Epithelial cell of proximal tubule (primary cell): Measurements from ENCODE around the gene LRRK1. TPM values are rescaled to one million over a fixed set of nuclear protein-coding genes. Genes with fewer than 3 reads are reported as not detected.

Experiments used
- DNase-seq: peaks from one replicate; pipeline ENCODE4 v3.0.0-alpha.2; 2011; ENCODE audit warnings: low read depth
- H3K4me3 ChIP-seq: 2 replicates; pipeline ENCODE4 v1.5.1; 2011; ENCODE audit warnings: low read depth, mild to moderate bottlenecking, low read length
- total RNA-seq: library from RNA; depleted of rRNA; stranded (reverse); fragments of >200 nt; gene quantifications from 2 replicates; pipeline ENCODE4 v1.2.3, GENCODE V29; 2015
- TF ChIP-seq, protein P1 (sequence below): conservative IDR thresholded peaks from 2 replicates; pipeline ENCODE4 v1.5.1; 2012; ENCODE audit warnings: low read depth, mild to moderate bottlenecking, low read length

The LRRK1 gene
- total RNA-seq, 1 donor from 2014 or later = 8.1 TPM

DNA sequence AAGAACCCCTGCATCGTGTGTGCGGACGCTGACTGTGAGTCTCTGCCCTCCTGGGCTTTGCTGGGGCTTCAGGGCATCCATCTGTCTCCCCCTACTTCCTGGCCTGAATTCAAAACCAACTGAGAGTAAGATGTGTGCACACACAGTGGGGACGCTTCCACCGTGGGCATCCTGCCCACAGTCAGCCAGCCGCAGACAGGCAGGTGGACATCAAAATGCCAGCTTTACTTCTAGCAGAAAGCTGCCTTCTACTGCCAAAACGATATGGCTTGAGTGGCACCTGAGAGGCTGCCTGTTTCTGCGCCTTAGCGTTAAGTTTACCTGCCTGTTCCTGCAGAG, 21.0 kb upstream of the LRRK1 start:
- DNase-seq = no peak
- TF ChIP-seq, protein P1, sequence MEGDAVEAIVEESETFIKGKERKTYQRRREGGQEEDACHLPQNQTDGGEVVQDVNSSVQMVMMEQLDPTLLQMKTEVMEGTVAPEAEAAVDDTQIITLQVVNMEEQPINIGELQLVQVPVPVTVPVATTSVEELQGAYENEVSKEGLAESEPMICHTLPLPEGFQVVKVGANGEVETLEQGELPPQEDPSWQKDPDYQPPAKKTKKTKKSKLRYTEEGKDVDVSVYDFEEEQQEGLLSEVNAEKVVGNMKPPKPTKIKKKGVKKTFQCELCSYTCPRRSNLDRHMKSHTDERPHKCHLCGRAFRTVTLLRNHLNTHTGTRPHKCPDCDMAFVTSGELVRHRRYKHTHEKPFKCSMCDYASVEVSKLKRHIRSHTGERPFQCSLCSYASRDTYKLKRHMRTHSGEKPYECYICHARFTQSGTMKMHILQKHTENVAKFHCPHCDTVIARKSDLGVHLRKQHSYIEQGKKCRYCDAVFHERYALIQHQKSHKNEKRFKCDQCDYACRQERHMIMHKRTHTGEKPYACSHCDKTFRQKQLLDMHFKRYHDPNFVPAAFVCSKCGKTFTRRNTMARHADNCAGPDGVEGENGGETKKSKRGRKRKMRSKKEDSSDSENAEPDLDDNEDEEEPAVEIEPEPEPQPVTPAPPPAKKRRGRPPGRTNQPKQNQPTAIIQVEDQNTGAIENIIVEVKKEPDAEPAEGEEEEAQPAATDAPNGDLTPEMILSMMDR = no peak
- H3K4me3 ChIP-seq = no peak overlapping the region

DNA sequence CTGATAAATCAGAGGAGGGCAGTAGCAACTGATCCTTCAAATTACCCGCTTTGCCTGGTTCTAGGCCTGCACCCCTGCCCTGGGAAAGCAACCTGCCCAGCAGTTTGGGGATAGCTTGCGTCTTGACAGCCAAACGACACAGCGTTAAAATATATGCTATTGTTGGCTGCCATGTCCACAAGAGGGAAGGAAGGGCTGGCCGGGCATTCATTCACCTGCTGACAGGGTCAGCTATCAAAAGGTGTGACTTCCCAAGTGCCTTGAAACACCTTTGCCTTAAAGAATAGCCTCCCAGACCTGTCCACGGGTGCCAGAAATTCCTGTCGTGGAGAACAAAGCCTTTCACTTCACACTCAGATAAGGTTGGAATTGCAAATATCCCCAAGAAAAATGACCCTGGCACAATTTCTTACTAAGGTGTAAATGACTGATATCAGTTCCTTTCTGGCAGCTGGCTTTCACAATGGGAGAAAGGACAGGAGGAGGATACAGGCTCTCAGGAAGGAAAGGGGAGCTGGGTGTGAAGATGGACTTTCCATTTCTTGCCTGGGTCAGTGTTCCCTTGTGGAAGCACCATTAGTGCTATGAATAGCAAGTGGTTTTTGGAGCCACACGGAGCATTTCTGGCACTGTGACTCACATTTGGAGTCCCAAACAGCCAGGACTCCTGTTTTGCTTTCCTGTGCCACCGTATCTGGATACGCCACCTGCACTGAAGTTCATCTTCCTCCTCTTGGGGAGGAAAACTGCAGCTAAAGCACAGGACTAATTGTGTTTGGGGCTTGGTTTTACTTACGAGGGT, 20.3 kb upstream of the LRRK1 start:
- no peak for DNase-seq
- TF ChIP-seq, protein P1 = no peak
- H3K4me3 ChIP-seq = no peak overlapping the region

GRCh38 chr15:100899601-100900000, 19.6 kb upstream of the LRRK1 start:
- no peak overlapping the region for H3K4me3 ChIP-seq
- DNase-seq = no peak
- TF ChIP-seq, protein P1 = no peak

DNA sequence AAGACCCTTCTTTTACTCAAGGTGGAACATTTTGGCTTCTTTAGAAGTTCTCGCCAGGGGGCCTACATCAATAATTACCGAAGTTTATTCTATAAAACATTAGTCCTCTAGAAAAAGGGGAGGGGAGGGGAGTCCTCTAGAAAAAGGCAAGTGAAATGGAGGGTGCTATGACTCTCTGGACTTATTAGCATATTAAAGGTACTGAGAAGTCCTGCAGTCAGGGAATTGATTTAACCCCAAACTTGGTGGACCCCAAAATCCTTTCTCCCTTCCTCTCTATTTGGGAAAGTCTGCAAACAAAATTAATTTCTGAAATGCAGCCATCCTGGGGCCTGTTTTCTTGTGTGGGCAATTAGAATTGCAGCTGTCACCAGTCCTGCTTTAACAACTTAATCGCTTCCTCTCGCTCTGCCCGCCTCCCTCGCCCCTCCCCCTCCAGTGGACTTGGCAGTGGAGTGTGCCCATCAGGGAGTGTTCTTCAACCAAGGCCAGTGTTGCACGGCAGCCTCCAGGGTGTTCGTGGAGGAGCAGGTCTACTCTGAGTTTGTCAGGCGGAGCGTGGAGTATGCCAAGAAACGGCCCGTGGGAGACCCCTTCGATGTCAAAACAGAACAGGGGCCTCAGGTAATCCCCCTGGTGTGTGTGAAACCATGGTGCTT, 18.9 kb upstream of the LRRK1 start:
- no peak for DNase-seq
- H3K4me3 ChIP-seq = no peak overlapping the region
- TF ChIP-seq, protein P1 = no peak

DNA sequence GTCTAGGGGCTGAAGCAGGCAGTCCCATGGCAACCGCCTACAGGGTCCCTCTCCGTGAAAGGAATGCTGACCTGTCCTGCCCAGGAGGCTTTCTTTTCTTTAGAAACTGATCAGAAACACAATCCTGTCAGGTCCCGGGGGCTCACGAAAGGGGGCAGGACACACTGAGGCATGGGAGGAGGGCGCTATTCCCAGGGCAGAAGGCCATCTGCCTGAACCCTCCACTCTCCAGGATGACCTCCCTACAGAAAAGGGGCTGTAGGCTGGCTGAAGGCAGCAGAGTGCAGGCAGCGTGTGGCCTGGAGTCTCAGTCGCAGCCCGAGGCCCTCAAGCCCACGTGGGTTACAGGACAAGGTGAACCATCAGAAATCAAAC, 18.4 kb upstream of the LRRK1 start:
- H3K4me3 ChIP-seq = no peak overlapping the region
- no peak for DNase-seq
- TF ChIP-seq, protein P1 = no peak

GRCh38 chr15:100901296-100901695, 17.9 kb upstream of the LRRK1 start:
- no peak for DNase-seq
- TF ChIP-seq, protein P1 = no peak
- H3K4me3 ChIP-seq = no peak overlapping the region
